HEK293 (cell line): Measurements from ENCODE around the gene SYNE1.

Source experiments
- CTCF ChIA-PET: fragments of 350-600 bp; formaldehyde crosslinking; extraction: SDS; loops from one replicate; lab custom pipeline; 2021; ENCODE audit warnings: antibody characterized with exemption; lab: Yijun Ruan, JAX
- POLR2A ChIA-PET: fragments of 300-600 bp; formaldehyde crosslinking; extraction: SDS; loops from one replicate; lab custom pipeline; 2020; ENCODE audit warnings: antibody characterized with exemption, inconsistent platforms; lab: Yijun Ruan, JAX
- H3K27ac ChIP-seq: fragments of 200-500 bp; sonication (Bioruptor generic); 2 replicates; pipeline ENCODE4 v1.5.1; 2014; ENCODE audit warnings: low read depth, low read length, control low read depth, inconsistent platforms; ENCODE audit errors: extremely low read depth
- H3K36me3 ChIP-seq, 2 experiments: fragments of 200-500 bp in 1 of 2; sonication (Bioruptor generic) in 1 of 2; 1 replicate in 1 of 2; 2 replicates in 1 of 2; pipeline ENCODE4 v1.5.1; 2014 to 2017; ENCODE audit warnings: inconsistent platforms in 2 of 2, low read length in 2 of 2; ENCODE audit not compliant: control insufficient read depth in 2 of 2, insufficient read depth in 1 of 2
- H3K4me1 ChIP-seq: fragments of 200-500 bp; sonication (Bioruptor generic); 2 replicates; pipeline ENCODE4 v1.5.1; 2014; ENCODE audit warnings: mild to moderate bottlenecking, low read length, inconsistent platforms; ENCODE audit not compliant: control insufficient read depth, insufficient read depth
- H3K4me3 ChIP-seq: 2 replicates; pipeline ENCODE4 v1.5.1; 2011; ENCODE audit warnings: low read depth, mild to moderate bottlenecking, control low read depth, low read length, moderate library complexity
- H3K9me3 ChIP-seq: fragments of 200-500 bp; sonication (Bioruptor generic); 2 replicates; pipeline ENCODE4 v1.5.1; 2014; ENCODE audit warnings: low read depth, low read length, inconsistent platforms; ENCODE audit not compliant: control insufficient read depth, insufficient read depth
- BCL11A ChIP-seq: fragments of 450-650 bp; formaldehyde crosslinking; IDR thresholded peaks from 2 replicates; pipeline ENCODE4 v1.5.1; 2016; ENCODE audit warnings: low read depth, missing biosample characterization, missing genetic modification characterization
- CTCF ChIP-seq: fragments of 450-650 bp; formaldehyde crosslinking; IDR thresholded peaks from 2 replicates; pipeline ENCODE4 v1.5.1; 2016; ENCODE audit warnings: missing biosample characterization, missing genetic modification characterization
- FEZF1 ChIP-seq: fragments of 450-650 bp; formaldehyde crosslinking; IDR thresholded peaks from 2 replicates; pipeline ENCODE4 v1.5.1; 2016; ENCODE audit warnings: missing biosample characterization, missing genetic modification characterization
- GLI4 ChIP-seq: fragments of 450-650 bp; formaldehyde crosslinking; IDR thresholded peaks from 2 replicates; pipeline ENCODE4 v1.5.1; 2016; ENCODE audit warnings: missing biosample characterization, missing genetic modification characterization
- HOXC10 ChIP-seq: sonication (generic); formaldehyde crosslinking; IDR thresholded peaks from 2 replicates; pipeline ENCODE4 v1.8.1; 2023; ENCODE audit warnings: mild to moderate bottlenecking, missing genetic modification reagents
- SCRT2 ChIP-seq: fragments of 450-650 bp; formaldehyde crosslinking; IDR thresholded peaks from 2 replicates; pipeline ENCODE4 v1.5.1; 2016; ENCODE audit warnings: missing biosample characterization, missing genetic modification characterization
- ZFP69B ChIP-seq: fragments of 450-650 bp; formaldehyde crosslinking; IDR thresholded peaks from 2 replicates; pipeline ENCODE4 v1.5.1; 2016; ENCODE audit warnings: missing biosample characterization, missing genetic modification characterization
- ZNF221 ChIP-seq: fragments of 450-650 bp; formaldehyde crosslinking; IDR thresholded peaks from 2 replicates; pipeline ENCODE4 v1.5.1; 2017; ENCODE audit warnings: missing biosample characterization, missing genetic modification characterization, borderline replicate concordance
- ZNF366 ChIP-seq: fragments of 450-650 bp; formaldehyde crosslinking; conservative IDR thresholded peaks from 2 replicates; pipeline ENCODE4 v1.5.1; 2016; ENCODE audit warnings: missing biosample characterization, missing genetic modification characterization
- ZNF501 ChIP-seq: fragments of 450-650 bp; formaldehyde crosslinking; IDR thresholded peaks from 2 replicates; pipeline ENCODE4 v1.5.1; 2016; ENCODE audit warnings: missing biosample characterization, missing genetic modification characterization
- ZNF629 ChIP-seq: fragments of 450-650 bp; formaldehyde crosslinking; IDR thresholded peaks from 2 replicates; pipeline ENCODE4 v1.5.1; 2017; ENCODE audit warnings: missing biosample characterization, missing genetic modification characterization
- ZNF664 ChIP-seq: fragments of 450-650 bp; formaldehyde crosslinking; IDR thresholded peaks from 2 replicates; pipeline ENCODE4 v1.5.1; 2016; ENCODE audit warnings: missing biosample characterization, missing genetic modification characterization
- TF ChIP-seq, protein P1 (sequence below): fragments of 450-650 bp; formaldehyde crosslinking; IDR thresholded peaks from 2 replicates; pipeline ENCODE4 v1.5.1; 2016; ENCODE audit warnings: missing biosample characterization, missing genetic modification characterization
- TF ChIP-seq, protein P2 (sequence below): fragments of 450-650 bp; formaldehyde crosslinking; IDR thresholded peaks from 2 replicates; pipeline ENCODE4 v1.5.1; 2017; ENCODE audit warnings: missing biosample characterization, missing genetic modification characterization
- TF ChIP-seq, protein P3 (sequence below): fragments of 450-650 bp; formaldehyde crosslinking; IDR thresholded peaks from 2 replicates; pipeline ENCODE4 v1.5.1; 2016; ENCODE audit warnings: missing biosample characterization, missing genetic modification characterization, borderline replicate concordance

SYNE1 gene

DNA sequence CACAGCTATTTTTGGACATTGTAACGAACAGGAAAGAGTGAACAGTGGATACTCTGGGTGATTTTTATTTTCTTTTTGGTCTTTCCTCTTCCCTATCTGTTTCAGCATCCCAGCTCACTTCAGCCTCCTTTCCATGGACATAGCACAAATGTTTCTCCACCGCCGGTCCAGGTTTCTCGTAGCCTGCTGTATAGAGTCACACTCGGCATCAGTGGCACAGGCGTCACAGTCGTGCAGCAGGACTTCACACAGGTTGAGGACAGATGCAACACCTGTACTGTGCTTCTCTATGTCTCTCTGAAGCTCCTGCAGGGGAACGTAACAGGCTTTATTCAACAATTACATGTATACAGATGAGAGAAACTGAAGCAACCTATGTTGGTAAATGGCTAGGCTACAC lies 481.4 kb downstream of the SYNE1 start:
- ChIA-PET CTCF (interaction anchor here (0.7 kb wide), 1 partner anchor 533 kb away, joined by 3 read pairs; no protein-coding TSS in a partner anchor), POLR2A (no interaction called here)
- no peak overlapping the region for H3K27ac ChIP-seq
- H3K9me3 ChIP-seq, result no peaks in the 10 kb centered on the region
- H3K4me3 ChIP-seq, result no peak overlapping the region
- no peaks in the 10 kb centered on the region for H3K4me1 ChIP-seq
- H3K36me3 ChIP-seq, result peaks cover 6 to 23% of the 10 kb centered on the region in 2 experiments; a peak in 1 of 3 replicates
- no peak for TF ChIP-seq ZFP69B (tag by site-specific recombination)
- TF ChIP-seq, protein P1, sequence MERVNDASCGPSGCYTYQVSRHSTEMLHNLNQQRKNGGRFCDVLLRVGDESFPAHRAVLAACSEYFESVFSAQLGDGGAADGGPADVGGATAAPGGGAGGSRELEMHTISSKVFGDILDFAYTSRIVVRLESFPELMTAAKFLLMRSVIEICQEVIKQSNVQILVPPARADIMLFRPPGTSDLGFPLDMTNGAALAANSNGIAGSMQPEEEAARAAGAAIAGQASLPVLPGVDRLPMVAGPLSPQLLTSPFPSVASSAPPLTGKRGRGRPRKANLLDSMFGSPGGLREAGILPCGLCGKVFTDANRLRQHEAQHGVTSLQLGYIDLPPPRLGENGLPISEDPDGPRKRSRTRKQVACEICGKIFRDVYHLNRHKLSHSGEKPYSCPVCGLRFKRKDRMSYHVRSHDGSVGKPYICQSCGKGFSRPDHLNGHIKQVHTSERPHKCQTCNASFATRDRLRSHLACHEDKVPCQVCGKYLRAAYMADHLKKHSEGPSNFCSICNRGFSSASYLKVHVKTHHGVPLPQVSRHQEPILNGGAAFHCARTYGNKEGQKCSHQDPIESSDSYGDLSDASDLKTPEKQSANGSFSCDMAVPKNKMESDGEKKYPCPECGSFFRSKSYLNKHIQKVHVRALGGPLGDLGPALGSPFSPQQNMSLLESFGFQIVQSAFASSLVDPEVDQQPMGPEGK (tag by site-specific recombination), result no peak

DNA sequence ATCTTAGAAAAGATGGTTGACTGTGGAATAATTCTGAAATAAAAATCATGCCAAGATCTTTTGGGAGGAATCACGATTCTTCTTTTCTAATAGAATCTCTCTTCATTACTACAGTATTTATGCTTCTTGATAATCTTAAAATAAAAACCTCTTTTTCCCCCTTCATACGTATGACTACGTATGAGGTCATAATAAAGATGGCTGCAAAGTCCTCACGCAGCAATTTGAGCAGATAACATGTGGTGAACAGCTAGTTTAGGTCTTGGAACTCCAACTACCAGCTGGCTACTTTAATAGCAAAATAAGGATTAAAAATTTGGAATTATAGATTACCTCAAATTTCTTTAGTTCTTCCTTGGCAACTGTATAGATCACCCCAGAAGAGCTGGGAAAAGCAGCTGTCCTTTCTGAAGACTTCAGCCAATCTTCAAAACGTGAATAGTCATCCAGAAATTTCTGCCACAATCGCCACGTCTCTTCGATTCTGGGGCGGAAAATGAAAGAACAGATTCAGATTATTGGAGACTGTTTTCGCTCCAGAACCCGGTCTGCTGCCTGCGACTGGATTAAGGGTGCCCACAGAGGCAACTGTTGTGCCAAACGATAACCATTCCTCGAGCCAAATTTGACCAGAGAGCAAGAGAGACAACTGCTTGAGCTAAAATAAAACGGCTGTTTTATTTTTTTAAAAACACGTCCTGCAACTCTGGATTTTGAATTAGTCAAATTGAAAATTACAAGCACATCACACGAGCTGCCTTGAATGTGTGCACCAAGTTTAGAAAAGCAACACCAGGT lies 482.4 kb downstream of the SYNE1 start:
- Histone ChIP-seq H3K9me3 (no peaks in the 10 kb centered on the region), H3K27ac (no peak overlapping the region), H3K4me3 (no peak overlapping the region), H3K4me1 (no peaks in the 10 kb centered on the region), H3K36me3 (peaks cover 7 to 29% of the 10 kb centered on the region in 2 experiments; a peak in 1 of 3 replicates)
- TF ChIP-seq HOXC10 (CRISPR knock-in tag) (no peak), GLI4 (tag by site-specific recombination) (no peak), FEZF1 (tag by site-specific recombination) (no peak), CTCF (tag by site-specific recombination) (no peak)
- POLR2A ChIA-PET, result no interaction called here
- CTCF ChIA-PET, result no interaction called here

DNA sequence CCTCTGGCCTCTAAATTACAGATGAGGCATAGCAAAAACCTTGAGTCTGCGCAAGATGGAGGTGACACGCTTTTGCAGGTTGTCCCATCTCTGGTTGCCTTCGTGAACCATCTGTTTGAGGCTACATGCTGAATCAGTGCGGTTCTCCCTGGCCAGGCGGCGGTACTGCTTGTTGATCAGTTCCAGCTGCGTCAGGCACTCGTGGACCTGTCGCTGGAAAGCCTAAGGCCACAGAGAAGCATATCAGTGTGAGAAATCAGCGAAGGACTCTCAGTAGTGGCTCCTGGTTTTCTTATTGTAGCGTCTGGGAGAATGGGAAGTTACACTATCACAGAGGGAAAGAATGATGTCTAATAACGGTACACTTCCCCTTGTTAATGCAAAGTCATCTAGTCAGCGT lies 485.2 kb downstream of the SYNE1 start:
- H3K4me3 ChIP-seq, result no peak overlapping the region
- TF ChIP-seq, protein P2, sequence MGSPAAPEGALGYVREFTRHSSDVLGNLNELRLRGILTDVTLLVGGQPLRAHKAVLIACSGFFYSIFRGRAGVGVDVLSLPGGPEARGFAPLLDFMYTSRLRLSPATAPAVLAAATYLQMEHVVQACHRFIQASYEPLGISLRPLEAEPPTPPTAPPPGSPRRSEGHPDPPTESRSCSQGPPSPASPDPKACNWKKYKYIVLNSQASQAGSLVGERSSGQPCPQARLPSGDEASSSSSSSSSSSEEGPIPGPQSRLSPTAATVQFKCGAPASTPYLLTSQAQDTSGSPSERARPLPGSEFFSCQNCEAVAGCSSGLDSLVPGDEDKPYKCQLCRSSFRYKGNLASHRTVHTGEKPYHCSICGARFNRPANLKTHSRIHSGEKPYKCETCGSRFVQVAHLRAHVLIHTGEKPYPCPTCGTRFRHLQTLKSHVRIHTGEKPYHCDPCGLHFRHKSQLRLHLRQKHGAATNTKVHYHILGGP (tag by site-specific recombination), result no peak
- peak; percentile 55; the same call in 1 of the 2 replicates for TF ChIP-seq SCRT2 (tag by site-specific recombination)
- TF ChIP-seq, all 188 proteins: peak for 1
- Histone ChIP-seq H3K4me1 (no peaks in the 10 kb centered on the region), H3K9me3 (no peaks in the 10 kb centered on the region), H3K36me3 (peaks cover 7 to 50% of the 10 kb centered on the region in 2 experiments; a peak in 1 of 3 replicates), H3K27ac (no peak overlapping the region)
- POLR2A ChIA-PET, result no interaction called here
- CTCF ChIA-PET, result interaction anchor here (0.6 kb wide), 1 partner anchor 94 kb away, joined by 3 read pairs; no protein-coding TSS in a partner anchor

DNA sequence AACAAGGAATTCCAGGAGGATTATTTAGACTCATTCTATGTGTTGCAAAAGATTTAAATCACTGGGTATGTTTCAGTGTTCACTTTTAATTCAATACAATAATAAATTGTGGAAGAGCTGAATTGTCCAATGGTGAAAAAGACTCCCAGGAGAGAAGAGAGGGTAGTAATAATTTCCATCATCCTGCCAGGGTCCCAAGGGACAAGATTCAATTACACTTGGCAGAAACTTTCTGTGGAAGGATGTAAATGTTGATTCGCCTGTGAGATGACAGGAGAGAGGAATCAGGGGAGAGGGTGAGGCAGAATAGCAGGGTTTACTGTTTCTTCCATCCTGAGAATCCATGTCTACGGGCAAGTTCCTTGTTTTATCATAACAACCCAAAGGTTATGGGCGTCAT lies 487.0 kb downstream of the SYNE1 start:
- Histone ChIP-seq H3K4me3 (no peak overlapping the region), H3K36me3 (peaks cover 7 to 53% of the 10 kb centered on the region in 2 experiments; a peak in 1 of 3 replicates), H3K9me3 (no peaks in the 10 kb centered on the region), H3K4me1 (no peaks in the 10 kb centered on the region), H3K27ac (no peak overlapping the region)
- ChIA-PET POLR2A (no interaction called here), CTCF (interaction anchor here (1.4 kb wide), 1 partner anchor 385 kb away, joined by 3 read pairs; no protein-coding TSS in a partner anchor)
- TF ChIP-seq ZNF664 (tag by site-specific recombination) (no peak), BCL11A (tag by site-specific recombination) (no peak), ZNF221 (tag by site-specific recombination) (no peak), ZNF501 (no peak), ZNF629 (tag by site-specific recombination) (no peak), ZNF366 (no peak)
- TF ChIP-seq, protein P3, sequence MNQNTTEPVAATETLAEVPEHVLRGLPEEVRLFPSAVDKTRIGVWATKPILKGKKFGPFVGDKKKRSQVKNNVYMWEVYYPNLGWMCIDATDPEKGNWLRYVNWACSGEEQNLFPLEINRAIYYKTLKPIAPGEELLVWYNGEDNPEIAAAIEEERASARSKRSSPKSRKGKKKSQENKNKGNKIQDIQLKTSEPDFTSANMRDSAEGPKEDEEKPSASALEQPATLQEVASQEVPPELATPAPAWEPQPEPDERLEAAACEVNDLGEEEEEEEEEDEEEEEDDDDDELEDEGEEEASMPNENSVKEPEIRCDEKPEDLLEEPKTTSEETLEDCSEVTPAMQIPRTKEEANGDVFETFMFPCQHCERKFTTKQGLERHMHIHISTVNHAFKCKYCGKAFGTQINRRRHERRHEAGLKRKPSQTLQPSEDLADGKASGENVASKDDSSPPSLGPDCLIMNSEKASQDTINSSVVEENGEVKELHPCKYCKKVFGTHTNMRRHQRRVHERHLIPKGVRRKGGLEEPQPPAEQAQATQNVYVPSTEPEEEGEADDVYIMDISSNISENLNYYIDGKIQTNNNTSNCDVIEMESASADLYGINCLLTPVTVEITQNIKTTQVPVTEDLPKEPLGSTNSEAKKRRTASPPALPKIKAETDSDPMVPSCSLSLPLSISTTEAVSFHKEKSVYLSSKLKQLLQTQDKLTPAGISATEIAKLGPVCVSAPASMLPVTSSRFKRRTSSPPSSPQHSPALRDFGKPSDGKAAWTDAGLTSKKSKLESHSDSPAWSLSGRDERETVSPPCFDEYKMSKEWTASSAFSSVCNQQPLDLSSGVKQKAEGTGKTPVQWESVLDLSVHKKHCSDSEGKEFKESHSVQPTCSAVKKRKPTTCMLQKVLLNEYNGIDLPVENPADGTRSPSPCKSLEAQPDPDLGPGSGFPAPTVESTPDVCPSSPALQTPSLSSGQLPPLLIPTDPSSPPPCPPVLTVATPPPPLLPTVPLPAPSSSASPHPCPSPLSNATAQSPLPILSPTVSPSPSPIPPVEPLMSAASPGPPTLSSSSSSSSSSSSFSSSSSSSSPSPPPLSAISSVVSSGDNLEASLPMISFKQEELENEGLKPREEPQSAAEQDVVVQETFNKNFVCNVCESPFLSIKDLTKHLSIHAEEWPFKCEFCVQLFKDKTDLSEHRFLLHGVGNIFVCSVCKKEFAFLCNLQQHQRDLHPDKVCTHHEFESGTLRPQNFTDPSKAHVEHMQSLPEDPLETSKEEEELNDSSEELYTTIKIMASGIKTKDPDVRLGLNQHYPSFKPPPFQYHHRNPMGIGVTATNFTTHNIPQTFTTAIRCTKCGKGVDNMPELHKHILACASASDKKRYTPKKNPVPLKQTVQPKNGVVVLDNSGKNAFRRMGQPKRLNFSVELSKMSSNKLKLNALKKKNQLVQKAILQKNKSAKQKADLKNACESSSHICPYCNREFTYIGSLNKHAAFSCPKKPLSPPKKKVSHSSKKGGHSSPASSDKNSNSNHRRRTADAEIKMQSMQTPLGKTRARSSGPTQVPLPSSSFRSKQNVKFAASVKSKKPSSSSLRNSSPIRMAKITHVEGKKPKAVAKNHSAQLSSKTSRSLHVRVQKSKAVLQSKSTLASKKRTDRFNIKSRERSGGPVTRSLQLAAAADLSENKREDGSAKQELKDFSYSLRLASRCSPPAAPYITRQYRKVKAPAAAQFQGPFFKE (tag by site-specific recombination), result no peak
